OCI-LY7 (cell line): ENCODE data around the gene ZMIZ1.

Experiments used
- EZH2phosphoT487 ChIP-seq: fragments of 200-600 bp; sonication (generic); IDR thresholded peaks from 2 replicates; pipeline ENCODE4 v1.6.1; 2018; ENCODE audit warnings: low read depth, borderline replicate concordance, mild to moderate bottlenecking, mixed run types, antibody characterized with exemption, low read length, moderate library complexity, mixed read lengths
- TF ChIP-seq, protein P1 (sequence below): fragments of 200-600 bp; sonication (generic); conservative IDR thresholded peaks from 2 replicates; pipeline ENCODE4 v1.5.1; 2014; ENCODE audit warnings: mild to moderate bottlenecking, antibody characterized with exemption, low read length, moderate library complexity, mixed read lengths

DNA sequence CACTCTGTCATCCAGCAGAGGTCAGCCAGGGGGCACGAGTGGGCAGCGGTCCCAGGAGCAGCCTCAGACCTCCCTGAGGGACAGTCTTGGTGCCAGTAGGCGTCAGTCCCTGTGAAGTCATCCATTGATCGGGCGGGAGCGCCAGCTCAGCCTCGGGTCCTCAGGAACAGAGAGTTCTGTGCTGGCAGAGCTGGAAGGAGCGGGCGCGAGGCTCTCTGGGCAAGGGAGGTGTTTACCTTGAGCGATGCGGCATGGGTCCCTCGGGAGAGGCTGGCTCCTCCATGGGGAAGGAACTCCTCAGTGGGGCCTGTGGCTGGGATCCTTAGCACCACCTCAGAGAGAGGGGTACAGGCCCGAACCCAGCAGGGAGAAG lies 177.4 kb downstream of the ZMIZ1 start:
- TF ChIP-seq, protein P1, sequence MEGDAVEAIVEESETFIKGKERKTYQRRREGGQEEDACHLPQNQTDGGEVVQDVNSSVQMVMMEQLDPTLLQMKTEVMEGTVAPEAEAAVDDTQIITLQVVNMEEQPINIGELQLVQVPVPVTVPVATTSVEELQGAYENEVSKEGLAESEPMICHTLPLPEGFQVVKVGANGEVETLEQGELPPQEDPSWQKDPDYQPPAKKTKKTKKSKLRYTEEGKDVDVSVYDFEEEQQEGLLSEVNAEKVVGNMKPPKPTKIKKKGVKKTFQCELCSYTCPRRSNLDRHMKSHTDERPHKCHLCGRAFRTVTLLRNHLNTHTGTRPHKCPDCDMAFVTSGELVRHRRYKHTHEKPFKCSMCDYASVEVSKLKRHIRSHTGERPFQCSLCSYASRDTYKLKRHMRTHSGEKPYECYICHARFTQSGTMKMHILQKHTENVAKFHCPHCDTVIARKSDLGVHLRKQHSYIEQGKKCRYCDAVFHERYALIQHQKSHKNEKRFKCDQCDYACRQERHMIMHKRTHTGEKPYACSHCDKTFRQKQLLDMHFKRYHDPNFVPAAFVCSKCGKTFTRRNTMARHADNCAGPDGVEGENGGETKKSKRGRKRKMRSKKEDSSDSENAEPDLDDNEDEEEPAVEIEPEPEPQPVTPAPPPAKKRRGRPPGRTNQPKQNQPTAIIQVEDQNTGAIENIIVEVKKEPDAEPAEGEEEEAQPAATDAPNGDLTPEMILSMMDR: no peak
- TF ChIP-seq EZH2phosphoT487: no peak
